GM23248 (cell line): Measurements from ENCODE around the gene MAN1C1.

ENCODE experiments used
- EZH2 ChIP-seq: fragments of 200-600 bp; sonication (generic); IDR thresholded peaks from 2 replicates; pipeline ENCODE4 v1.6.1; 2018; ENCODE audit warnings: antibody characterized with exemption, mild to moderate bottlenecking; ENCODE audit not compliant: insufficient read depth, poor library complexity, severe bottlenecking
- EZH2phosphoT487 ChIP-seq: fragments of 200-600 bp; sonication (generic); IDR thresholded peaks from 2 replicates; pipeline ENCODE4 v1.6.1; 2018; ENCODE audit warnings: antibody characterized with exemption, moderate library complexity, mild to moderate bottlenecking, low read depth; ENCODE audit not compliant: insufficient read depth

- TF ChIP-seq EZH2 (no peak), EZH2phosphoT487 (no peak)
Measured at GRCh38 chr1:25825605-25826004, 209.0 kb downstream of the MAN1C1 start.
